NCI-H2227 (cell line): ENCODE measurements around the gene KCNJ10.
A peak's percentile ranks its signal among the peaks of the same experiment; 100 is the strongest.

Source experiments
- DNase-seq: peaks from one replicate; lab custom pipeline; 2025; ENCODE audit not compliant: unreplicated experiment; lab: John Stamatoyannopoulos, UW

Gene KCNJ10

GRCh38 chr1:160084771-160085321 is 14.9 kb upstream of the KCNJ10 start:
- no peak for DNase-seq

DNA sequence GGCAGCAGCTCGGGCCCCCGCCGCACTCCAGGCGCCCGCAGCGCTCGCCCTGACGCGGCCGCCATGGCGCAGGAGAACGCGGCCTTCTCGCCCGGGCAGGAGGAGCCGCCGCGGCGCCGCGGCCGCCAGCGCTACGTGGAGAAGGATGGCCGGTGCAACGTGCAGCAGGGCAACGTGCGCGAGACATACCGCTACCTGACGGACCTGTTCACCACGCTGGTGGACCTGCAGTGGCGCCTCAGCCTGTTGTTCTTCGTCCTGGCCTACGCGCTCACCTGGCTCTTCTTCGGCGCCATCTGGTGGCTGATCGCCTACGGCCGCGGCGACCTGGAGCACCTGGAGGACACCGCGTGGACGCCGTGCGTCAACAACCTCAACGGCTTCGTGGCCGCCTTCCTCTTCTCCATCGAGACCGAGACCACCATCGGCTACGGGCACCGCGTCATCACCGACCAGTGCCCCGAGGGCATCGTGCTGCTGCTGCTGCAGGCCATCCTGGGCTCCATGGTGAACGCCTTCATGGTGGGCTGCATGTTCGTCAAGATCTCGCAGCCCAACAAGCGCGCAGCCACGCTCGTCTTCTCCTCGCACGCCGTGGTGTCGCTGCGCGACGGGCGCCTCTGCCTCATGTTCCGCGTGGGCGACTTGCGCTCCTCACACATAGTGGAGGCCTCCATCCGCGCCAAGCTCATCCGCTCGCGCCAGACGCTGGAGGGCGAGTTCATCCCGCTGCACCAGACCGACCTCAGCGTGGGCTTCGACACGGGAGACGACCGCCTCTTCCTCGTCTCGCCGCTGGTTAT is 14.2 kb upstream of the KCNJ10 start:
- no peak for DNase-seq

DNA sequence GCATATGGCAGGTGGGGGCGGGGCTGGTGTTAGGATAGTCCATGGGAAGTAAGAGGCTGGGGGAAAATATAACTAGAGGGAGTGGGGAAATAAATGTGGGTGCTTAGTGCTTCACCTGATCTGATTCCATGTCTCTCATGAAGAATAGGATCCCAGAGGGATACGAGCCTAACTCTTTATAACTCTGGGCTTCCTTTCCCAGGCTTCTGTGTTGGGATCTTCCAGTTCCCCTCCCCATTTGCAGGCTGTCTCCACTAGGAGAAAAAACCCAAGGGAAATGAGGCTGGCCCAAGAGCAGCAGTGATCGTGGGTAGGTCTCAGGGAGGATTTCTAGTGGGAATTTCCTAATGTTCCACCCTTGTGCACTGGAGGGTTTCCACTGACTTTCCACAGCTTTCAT is 13.0 kb upstream of the KCNJ10 start:
- DNase-seq: no peak

DNA sequence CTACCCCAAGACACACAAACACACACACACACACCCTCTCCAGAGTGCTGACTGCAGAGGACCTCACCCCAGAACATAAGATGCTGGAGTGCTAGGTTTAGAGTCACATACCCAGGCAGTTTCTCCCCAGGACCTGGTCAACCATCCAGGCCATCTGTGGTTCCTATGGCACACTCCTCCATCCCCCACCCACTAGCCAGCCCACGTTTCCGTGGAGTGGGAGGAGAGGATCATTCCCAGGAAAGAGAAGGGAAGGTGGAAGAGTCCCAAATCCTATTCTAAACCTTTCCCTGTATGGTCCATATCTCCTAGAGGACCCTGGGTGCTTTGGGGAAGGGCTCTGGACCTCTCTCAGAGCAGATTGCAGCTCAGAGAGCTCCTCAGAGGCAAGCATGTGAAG is 12.5 kb upstream of the KCNJ10 start:
- DNase-seq: no peak

- peak; percentile 90 for DNase-seq
Measured at GRCh38 chr1:160081261-160081936, 11.4 kb upstream of the KCNJ10 start, which contains the start of gene KCNJ9. Gene KCNJ9 (plus strand): TSS chr1:160081538. CDS start chr1:160084031, 2,493 bp downstream.

DNA sequence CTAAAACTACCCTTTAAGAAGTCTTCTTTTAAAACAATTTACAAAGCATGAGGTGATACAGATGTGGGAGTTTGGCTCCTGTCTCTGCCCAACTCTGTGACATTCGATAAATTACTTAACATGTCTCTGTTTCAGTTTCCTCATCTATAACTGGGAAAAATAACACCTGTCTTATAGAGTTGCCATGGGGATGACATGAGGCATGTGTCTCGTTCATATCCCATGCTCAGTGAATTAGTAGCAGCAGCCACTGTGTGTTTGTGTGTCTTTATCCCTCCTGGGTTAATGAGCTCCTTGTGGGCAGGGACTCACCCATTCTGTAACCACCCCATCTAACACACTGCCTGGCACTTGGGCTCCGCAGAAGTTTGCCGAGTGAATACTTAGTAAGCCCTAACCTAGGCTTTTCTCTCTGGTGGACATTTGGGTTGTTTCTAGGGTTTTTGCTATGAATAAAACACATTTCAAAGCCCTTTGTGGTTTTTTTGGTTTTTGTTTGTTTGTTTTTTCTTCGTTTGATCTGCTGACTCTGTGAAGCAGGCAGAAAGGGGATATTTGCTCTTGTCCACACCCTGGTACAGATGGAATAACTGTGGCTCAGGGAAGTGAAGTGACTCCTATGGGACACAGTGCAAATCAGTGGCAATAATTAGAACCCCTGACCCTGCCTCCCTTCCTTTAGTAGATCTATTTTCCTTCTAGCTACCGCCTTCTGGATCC is 10.6 kb upstream of the KCNJ10 start:
- no peak for DNase-seq

- DNase-seq: no peak
Measured at GRCh38 chr1:160079448-160079847, 9.5 kb upstream of the KCNJ10 start.

GRCh38 chr1:160078512-160079195 is 8.7 kb upstream of the KCNJ10 start:
- peak; percentile 42 for DNase-seq

GRCh38 chr1:160077486-160077885 is 7.5 kb upstream of the KCNJ10 start:
- no peak for DNase-seq

DNA sequence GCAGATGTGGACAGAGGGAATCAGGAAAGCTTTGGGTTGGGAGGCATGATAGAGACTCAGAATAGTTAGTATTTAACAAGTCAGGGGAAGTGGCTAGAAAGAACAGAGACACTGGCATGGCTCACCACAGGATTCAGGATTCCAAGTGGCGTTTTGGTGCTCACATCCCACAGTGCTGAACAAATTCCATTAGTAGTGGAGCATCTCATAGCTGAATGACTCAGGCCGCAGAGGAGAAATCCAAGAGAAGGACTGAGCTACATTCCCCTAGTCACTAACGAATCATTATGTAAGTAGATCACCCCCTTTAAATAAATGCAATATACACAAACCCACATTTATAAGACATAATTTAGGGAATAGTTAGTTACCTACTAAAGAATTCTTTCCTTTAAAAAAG is 6.3 kb upstream of the KCNJ10 start:
- no peak for DNase-seq

DNA sequence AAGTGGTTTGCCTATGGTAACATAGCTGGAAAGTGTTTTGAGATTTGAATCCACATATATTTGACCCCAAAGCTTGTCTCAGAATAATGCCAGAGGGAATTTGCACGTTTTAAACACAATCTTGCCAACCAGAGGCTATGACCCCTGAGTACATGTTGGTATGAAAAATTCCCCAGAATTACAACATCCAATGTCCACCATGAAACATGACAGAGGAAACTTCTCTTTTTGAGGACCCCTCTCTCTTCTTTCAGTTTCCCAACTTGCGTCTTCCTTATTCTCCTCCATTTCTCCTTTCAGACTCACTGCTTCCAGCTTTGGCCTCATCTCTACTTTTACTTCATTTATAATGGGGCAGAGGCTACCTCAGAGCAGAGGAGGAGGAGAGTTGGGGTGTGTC is 5.9 kb upstream of the KCNJ10 start:
- no peak for DNase-seq

GRCh38 chr1:160074865-160075264 is 4.9 kb upstream of the KCNJ10 start:
- DNase-seq: no peak

DNA sequence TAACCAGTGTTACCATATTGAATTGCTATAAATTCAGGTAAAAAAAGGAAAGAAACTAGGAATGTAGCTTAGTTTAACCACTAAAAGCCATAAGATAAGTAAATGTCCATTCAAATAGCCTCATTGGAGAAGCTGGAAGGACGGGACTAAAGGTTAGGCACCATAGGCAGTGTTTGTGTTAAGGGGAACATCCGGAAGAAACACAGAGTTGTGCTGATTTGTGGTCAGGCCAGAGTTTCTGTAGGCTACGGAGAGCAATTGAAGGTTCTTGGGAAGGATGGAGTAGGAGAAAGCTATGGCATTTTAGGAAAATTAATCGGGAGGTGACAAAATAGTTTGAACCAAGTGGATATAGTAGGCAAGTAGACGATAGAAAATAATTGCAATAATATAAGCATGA is 1.3 kb upstream of the KCNJ10 start:
- DNase-seq: no peak

DNA sequence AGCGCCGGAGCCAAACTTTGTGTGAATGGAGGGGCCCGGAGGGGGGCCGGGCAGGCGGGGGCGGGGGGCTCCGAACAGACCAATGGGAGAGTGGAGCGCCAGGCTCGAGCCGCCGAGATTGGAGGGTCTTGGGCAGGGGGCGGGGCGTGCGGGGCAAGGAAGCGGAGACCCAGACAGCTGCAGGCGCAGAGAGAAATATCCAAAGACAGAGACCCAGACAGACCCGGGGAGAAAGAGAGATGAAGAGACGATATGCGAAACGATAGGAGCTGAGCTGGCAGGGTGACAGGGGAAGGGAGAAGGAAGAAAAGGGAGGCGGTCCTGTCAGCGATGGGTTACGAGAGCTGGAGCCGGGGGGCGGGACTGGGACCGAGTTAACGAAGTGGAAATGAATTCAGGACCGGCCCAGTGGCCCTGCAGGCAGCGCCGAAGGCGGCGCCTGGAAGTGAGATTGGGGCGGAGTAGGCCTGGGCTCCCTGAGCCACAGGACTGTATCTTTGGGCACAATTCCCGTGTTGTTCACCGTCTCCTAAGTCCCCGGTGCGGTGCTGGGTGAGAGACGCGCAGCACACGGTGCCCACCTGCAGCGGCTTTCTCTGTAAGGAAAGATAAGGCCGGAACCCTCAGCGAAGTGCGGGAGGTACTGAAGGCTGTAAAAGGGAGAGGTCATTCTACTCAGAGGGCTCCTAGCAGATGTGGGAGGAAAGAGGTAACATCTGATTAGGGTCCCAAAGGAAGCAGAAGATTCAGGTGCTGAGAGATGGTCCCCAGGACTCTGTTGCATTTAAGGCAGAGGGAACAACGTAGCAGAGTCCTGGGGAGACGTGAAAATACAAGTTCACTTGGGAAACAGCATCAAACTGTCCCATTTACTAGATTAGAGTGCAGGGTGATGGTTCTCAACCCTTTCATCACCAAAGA is 543 bp upstream of the KCNJ10 start:
- DNase-seq: peak; percentile 84

GRCh38 chr1:160068225-160068624 is 1.7 kb downstream of the KCNJ10 start:
- DNase-seq: no peak

DNA sequence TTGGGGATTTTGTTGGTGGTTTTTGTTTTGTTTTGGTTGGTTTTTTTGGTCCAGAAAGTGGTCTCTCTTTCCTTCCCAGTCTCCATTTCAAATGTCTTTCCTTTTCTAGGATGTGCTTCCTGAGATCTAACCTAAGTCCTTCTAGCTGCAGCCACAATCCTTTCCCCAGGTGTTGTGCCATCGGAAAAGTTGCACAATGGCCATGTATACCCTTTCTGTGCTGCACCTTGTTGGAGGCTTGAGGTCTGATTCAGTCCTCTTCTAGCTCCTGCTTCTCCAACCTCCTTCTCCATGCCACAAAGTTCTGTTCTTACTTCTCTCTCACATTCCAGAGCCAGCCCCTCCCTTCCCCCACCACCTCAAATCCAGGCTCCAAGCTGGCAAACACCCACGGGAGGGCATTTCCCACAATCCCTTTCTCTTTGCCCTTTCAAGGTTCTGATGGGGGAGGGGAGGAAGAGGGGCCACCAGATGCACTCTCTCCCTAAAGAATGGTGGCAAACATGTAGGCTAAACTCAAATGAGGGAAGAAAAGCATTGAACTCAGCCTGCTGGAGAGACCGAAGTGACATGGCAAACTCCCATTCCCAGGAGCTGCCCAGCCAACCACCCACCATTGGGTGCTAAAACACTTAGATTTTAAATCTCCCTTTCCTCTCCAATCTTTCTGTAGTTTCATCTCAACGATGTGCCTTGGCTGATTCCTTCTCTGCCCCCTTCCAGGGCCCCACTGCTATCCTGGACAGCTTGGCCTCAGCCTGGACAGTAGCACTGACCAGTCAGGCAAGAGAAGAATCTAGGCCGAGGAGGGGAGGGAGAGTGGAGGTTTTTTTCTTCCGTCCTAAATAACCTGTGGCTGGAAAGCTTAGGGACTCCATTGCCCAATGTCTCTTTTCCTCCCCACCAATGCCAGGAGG is 2.9 kb downstream of the KCNJ10 start:
- no peak for DNase-seq

DNA sequence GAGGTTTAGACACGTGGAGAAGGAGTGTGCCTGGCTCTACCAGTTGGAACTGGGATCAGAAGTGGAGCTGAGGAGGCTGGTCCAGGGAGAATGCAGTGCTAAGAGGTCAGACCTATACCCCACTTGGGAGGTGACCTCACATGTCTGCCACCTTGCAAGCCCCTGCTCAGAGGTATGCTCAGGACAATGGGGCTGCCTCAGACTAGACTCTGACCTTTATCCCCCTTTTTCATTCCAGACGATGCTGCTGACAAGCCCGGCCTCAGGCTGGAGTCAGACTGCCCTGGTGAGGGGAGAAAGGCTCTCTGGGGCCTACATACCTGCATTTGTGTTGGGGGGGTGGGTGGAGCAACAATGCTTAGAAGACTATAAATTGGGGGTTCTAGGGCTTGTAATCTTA is 5.2 kb downstream of the KCNJ10 start:
- DNase-seq: no peak

DNA sequence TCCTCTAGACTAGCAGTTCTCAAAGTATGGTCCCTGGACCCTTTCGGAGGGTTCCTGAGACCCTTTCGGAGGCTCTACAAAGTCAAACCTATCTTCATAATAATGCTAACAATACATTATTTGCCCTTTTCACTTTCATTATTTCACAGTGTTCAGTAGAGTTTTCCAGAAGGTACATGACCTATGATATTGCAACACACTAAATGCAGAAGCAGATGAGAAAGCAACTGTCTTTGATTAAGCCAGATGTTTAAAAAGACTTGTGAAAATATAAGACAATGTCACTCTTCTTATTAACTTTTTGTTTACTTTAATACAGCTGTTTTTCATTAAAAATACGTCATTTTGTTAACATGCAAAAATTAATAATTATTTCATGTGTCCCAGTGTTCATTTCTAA is 5.8 kb downstream of the KCNJ10 start:
- no peak for DNase-seq

- DNase-seq: no peak
Measured at GRCh38 chr1:160063176-160063575, 6.8 kb downstream of the KCNJ10 start.
